Mucosa of rectum (tissue), 2 donors: ENCODE measurements around the gene CEP97.
"Not testable (repeated sequence)": the region's sequence is repeated elsewhere in the genome, so short reads cannot be mapped to it uniquely, and the experiment has no call there.

Experiments used
- H3K27ac ChIP-seq, 2 donors: one replicate each; pipeline ENCODE4 v1.7.0; 2013; ENCODE audit warnings: inconsistent platforms in 2 of 2, low read depth in 2 of 2, low read length in 2 of 2
- H3K27me3 ChIP-seq, 2 donors: one replicate each; pipeline ENCODE4 v1.7.0; 2013; ENCODE audit warnings: low read length in 2 of 2; ENCODE audit not compliant: control insufficient read depth in 2 of 2, insufficient read depth in 2 of 2
- H3K36me3 ChIP-seq, 2 donors: one replicate each; pipeline ENCODE4 v1.7.0; 2013; ENCODE audit warnings: low read length in 2 of 2; ENCODE audit not compliant: control insufficient read depth in 2 of 2, insufficient read depth in 2 of 2
- H3K4me1 ChIP-seq, 2 donors: one replicate each; pipeline ENCODE4 v1.7.0; 2013; ENCODE audit warnings: low read length in 2 of 2, mild to moderate bottlenecking in 1 of 2; ENCODE audit not compliant: control insufficient read depth in 2 of 2, insufficient read depth in 2 of 2
- H3K4me3 ChIP-seq, 2 donors: one replicate each; pipeline ENCODE4 v1.7.0; 2013; ENCODE audit warnings: low read length in 2 of 2
- H3K9ac ChIP-seq, 2 donors: one replicate each; pipeline ENCODE4 v1.7.0; 2013; ENCODE audit warnings: low read length in 2 of 2, low read depth in 1 of 2, mild to moderate bottlenecking in 1 of 2
- H3K9me3 ChIP-seq, 2 donors: one replicate each; pipeline ENCODE4 v1.7.0; 2013; ENCODE audit warnings: low read length in 2 of 2; ENCODE audit not compliant: control insufficient read depth in 2 of 2
- donor health status: healthy.
- donor health status: Normal muscosa, but diverticular disease.

CEP97 gene

DNA sequence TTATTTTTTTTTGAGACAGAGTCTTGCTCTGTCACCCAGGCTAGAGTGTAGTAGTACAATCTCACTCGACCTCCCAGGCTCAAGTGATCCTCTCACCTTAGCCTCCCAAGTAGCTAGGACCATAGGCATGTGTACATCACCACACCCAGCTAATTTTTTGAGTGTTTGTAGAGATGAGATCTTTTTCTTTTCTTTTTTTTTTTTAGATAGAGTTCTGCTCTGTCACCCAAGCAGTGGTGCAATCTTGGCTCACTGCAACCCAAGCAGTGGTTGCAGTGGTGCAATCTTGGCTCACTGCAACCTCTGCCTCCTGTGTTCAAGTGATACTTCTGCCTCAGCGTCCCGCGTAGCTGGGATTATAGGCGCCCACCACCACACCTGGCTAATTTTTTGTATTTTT lies 5.2 kb downstream of the CEP97 start:
- Histone ChIP-seq H3K27ac (no peak overlapping the region), H3K27me3 (no peaks in the 10 kb centered on the region), H3K4me3 (no peak overlapping the region), H3K9me3 (no peaks in the 10 kb centered on the region), H3K36me3 (peaks cover 15 to 35% of the 10 kb centered on the region in 2 donors), H3K9ac (no peak overlapping the region), H3K4me1 (peaks cover 0 to 6% of the 10 kb centered on the region in 2 donors)

DNA sequence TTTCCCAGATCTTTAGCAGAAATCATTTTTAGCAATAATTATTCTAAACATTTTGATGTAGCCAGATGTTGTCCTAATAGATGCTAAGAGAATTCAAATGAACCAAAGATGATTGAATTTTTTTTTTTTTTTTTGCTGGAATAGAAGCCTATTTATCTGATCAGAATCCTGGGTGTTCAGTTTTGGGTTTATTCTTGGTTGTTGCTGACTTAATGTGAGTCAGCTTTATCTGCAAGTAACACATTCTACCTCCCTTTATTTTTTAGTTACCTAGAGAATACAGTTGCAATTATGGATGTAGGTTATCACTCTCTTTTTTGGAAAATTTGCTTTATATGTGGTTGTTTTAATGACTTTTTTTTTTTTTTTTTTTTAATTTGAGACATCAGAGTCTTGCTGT lies 6.4 kb downstream of the CEP97 start:
- H3K27me3 ChIP-seq: no peaks in the 10 kb centered on the region
- H3K4me1 ChIP-seq: peaks cover 0 to 2% of the 10 kb centered on the region in 2 donors
- H3K36me3 ChIP-seq: peaks cover 22 to 39% of the 10 kb centered on the region in 2 donors
- no peaks in the 10 kb centered on the region for H3K9me3 ChIP-seq
- no peak overlapping the region for H3K4me3 ChIP-seq
- H3K27ac ChIP-seq: no peak overlapping the region
- H3K9ac ChIP-seq: no peak overlapping the region

GRCh38 chr3:101732240-101732641 lies 7.8 kb downstream of the CEP97 start:
- H3K4me1 ChIP-seq: no peaks in the 10 kb centered on the region
- no peak overlapping the region for H3K9ac ChIP-seq
- H3K27ac ChIP-seq: no peak overlapping the region
- no peaks in the 10 kb centered on the region for H3K27me3 ChIP-seq
- peaks cover 22 to 44% of the 10 kb centered on the region in 2 donors for H3K36me3 ChIP-seq
- no peaks in the 10 kb centered on the region for H3K9me3 ChIP-seq
- no peak overlapping the region for H3K4me3 ChIP-seq

DNA sequence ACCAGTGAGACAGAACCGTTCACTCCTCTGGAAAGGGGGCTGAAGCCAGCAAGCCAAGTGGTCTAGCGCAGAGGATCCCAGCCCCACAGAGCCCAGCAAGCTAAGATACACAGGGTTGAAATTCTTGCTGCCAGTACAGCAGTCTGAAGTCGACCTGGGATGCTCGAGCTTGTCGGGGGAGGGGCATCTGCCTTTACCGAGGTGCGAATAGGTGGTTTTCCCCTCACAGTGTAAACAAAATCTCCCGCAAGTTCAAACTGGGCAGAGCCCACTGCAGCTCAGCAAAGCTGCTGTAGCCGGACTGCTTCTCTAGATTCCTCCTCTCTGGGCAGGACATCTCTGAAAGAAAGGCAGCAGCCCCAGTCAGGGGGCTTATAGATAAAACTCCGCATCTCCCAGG lies 11.4 kb downstream of the CEP97 start:
- H3K9ac ChIP-seq: no peak overlapping the region
- no peak overlapping the region for H3K4me3 ChIP-seq
- no peak overlapping the region for H3K27ac ChIP-seq
- H3K4me1 ChIP-seq: no peaks in the 10 kb centered on the region
- H3K36me3 ChIP-seq: peaks cover 22 to 37% of the 10 kb centered on the region in 2 donors
- no peaks in the 10 kb centered on the region for H3K27me3 ChIP-seq
- H3K9me3 ChIP-seq: no peaks in the 10 kb centered on the region

DNA sequence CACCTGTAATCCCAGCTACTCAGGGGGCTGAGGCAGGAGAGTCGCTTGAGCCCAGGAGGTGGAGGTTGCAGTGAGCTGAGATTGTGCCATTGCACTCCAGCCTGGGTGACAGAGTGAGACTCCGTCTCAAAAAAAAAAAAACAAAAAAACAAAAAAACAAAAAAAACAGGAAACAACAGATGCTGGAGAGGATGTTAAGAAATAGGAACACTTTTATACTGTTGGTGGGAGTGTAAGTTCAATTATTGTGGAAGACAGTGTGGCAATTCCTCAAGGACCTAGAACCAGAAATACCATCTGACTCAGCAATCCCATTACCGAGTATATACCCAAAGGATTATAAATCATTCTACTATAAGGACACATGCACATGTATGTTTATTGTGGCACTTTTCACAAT lies 17.5 kb downstream of the CEP97 start:
- not testable (repeated sequence) for H3K27ac ChIP-seq, H3K9ac ChIP-seq, H3K36me3 ChIP-seq, H3K27me3 ChIP-seq, H3K9me3 ChIP-seq, H3K4me3 ChIP-seq, H3K4me1 ChIP-seq

DNA sequence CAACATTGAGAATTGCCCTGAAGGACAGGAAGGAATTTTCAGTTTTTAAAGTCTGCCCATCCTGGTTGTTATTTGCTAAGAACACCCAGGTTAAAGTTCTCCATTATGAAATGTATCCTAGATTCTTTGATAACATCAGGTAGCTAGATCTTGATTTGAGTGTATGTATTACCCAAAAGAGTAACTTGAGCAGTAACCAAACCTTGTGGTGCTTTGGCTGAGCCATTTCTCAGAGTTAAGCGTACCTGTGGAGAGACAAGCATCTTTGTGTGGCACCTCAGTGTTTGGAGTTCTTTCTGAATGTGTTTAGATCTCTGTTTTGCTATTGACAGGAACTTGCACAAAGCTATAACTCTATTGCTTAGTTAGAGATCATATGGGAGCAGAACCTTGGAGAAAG lies 20.4 kb downstream of the CEP97 start:
- H3K4me1 ChIP-seq: peaks cover 0 to 4% of the 10 kb centered on the region in 2 donors
- H3K9me3 ChIP-seq: no peaks in the 10 kb centered on the region
- H3K27me3 ChIP-seq: no peaks in the 10 kb centered on the region
- H3K27ac ChIP-seq: no peak overlapping the region
- H3K36me3 ChIP-seq: no peaks in the 10 kb centered on the region
- H3K9ac ChIP-seq: no peak overlapping the region
- no peak overlapping the region for H3K4me3 ChIP-seq

DNA sequence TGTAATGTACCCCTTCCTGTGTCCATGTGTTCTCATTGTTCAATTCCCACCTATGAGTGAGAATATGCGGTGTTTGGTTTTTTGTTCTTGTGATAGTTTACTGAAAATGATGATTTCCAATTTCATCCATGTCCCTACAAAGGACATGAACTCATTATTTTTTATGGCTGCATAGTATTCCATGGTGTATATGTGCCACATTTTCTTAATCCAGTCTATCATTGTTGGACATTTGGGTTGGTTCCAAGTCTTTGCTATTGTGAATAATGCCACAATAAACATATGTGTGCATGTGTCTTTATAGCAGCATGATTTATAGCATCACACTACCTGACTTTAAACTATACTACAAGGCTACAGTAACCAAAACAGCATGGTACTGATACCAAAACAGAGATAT lies 21.5 kb downstream of the CEP97 start:
- not testable (repeated sequence) for H3K27me3 ChIP-seq, H3K4me3 ChIP-seq, H3K27ac ChIP-seq, H3K9me3 ChIP-seq, H3K9ac ChIP-seq, H3K4me1 ChIP-seq, H3K36me3 ChIP-seq

- H3K4me1 ChIP-seq, H3K27ac ChIP-seq, H3K9me3 ChIP-seq, H3K9ac ChIP-seq, H3K4me3 ChIP-seq, H3K27me3 ChIP-seq: not testable (repeated sequence)
- H3K36me3 ChIP-seq: peaks cover 16 to 19% of the 10 kb centered on the region in 2 donors
These were observed 29.1 kb downstream of the CEP97 start for GRCh38 chr3:101753386-101754113.

DNA sequence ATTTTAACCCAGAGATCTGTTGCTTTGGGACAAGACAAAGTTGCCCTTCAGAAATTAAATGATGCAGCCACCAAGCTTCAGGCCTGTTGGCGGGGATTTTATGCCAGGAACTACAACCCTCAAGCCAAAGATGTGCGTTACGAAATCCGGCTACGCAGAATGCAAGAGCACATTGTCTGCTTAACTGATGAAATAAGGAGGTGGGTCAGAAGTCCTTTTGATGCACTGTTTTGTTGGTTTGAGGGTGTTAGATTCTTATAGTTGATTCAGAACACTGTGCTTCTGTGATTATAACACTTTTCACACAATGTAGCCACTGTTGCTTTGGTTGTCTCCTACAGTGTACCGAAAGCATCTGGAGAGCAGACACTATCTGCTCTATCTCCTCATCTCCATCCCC lies 33.8 kb downstream of the CEP97 start:
- no peak overlapping the region for H3K9ac ChIP-seq
- no peaks in the 10 kb centered on the region for H3K4me1 ChIP-seq
- H3K4me3 ChIP-seq: no peak overlapping the region
- H3K36me3 ChIP-seq: peaks cover 18 to 23% of the 10 kb centered on the region in 2 donors
- H3K9me3 ChIP-seq: no peaks in the 10 kb centered on the region
- H3K27me3 ChIP-seq: no peaks in the 10 kb centered on the region
- H3K27ac ChIP-seq: no peak overlapping the region

GRCh38 chr3:101762041-101762646 lies 37.7 kb downstream of the CEP97 start:
- Histone ChIP-seq H3K27ac (no peak overlapping the region), H3K4me3 (no peak overlapping the region)

More at GRCh38 chr3:101762041-101762646, 37.7 kb downstream of the CEP97 start:
- H3K9ac ChIP-seq: no peak overlapping the region
- H3K9me3 ChIP-seq: no peaks in the 10 kb centered on the region
- H3K36me3 ChIP-seq: peaks cover 15 to 18% of the 10 kb centered on the region in 2 donors
- no peaks in the 10 kb centered on the region for H3K4me1 ChIP-seq
- no peaks in the 10 kb centered on the region for H3K27me3 ChIP-seq
